ENCODE measurements around the gene CREB5.

GRCh38 chr7:28591041-28591674 lies 178.8 kb downstream of the CREB5 start:
- TF ChIP-seq EZH2 (IDR thresholded peaks at IDR 0.05; ENCODE audit: borderline replicate concordance, insufficient read depth, low read length, poor library complexity, severe bottlenecking) (no peak), RAD21 (conservative IDR thresholded peaks at IDR 0.05) (no peak)
